Esophagus mucosa (tissue), 1 donor: ENCODE results near the gene DGCR2. TPM values are rescaled to one million over a fixed set of nuclear protein-coding genes. Genes with fewer than 3 reads are reported as not detected.
A peak's percentile ranks its signal among the peaks of the same experiment; 100 is the strongest.
"Not testable (repeated sequence)": the region's sequence is repeated elsewhere in the genome, so short reads cannot be mapped to it uniquely, and the experiment has no call there.

Experiments
- ATAC-seq: fragments of 200-7000 bp; cut with Tn5 transposase; one replicate; pipeline ENCODE4 v1.9.1; 2020
- total RNA-seq: library from RNA; stranded (reverse); gene quantifications from one replicate; pipeline ENCODE4 v1.2.4, GENCODE V29; 2023
- donor health status: DM: yes; HTN: yes; CAD: no.

The DGCR2 gene
- total RNA-seq, 1 donor from 2014 or later: 46.6 TPM

DNA sequence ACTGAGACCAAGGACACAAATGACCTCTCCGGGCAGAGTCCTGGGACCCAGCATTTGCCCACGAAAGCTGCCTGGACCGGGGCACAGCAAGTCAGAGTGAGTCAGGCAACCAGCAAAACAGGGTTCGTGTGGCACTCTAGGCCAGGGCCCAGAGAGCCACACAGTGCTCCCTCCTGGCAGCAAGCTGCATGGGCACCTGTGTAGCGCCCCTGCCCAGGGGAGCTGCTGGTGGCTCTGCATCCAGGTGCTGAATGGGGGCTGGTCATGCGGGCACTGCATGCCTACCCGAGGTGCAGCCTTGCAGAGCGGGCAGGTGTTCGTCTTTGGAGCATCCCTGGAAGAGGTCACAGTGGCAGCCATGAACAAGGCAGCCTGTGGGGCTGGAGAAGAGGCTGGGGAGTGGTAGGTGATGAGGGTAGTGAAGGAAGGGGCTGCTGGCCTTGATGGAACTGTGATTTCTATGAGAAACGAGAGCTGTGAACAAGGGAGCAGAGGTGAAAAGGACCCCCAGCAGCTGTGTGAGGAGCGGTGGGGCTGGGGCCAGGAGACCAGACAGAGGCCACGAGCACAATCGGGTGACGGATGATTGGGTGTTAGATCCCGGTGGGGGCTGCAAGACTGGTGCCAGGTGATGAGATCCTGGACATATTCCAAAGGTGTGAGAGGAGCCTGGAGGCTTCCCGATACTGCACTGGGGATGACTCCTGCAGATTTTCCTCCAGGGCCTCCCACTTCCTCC lies 63.3 kb downstream of the DGCR2 start:
- ATAC-seq: peak; percentile 55

GRCh38 chr22:19057999-19058491 lies 64.2 kb downstream of the DGCR2 start:
- ATAC-seq: no peak

- ATAC-seq: no peak
Observed at GRCh38 chr22:19057539-19057938, 64.7 kb downstream of the DGCR2 start.

DNA sequence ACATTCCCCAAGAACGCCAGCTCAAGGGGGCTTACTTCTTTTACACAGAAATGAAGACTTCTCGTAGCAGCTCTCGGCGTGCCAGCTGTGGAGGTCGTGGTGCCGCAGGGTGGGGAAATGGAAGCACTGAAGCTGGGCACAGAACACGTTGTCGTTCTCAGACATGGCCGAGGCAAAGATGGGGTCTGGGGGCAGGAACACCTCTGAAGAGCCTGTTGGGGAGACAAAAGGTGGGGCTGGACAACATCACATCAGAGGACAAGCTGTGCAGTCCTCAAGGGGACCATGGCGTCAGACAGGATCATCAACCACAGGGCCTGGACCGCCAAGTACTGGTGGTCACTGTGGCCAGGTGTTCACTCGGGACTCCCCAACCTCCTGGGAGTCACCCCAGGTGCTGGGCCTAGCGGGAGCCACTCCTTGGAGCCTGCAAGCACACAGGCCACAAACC lies 65.2 kb downstream of the DGCR2 start:
- ATAC-seq: no peak

DNA sequence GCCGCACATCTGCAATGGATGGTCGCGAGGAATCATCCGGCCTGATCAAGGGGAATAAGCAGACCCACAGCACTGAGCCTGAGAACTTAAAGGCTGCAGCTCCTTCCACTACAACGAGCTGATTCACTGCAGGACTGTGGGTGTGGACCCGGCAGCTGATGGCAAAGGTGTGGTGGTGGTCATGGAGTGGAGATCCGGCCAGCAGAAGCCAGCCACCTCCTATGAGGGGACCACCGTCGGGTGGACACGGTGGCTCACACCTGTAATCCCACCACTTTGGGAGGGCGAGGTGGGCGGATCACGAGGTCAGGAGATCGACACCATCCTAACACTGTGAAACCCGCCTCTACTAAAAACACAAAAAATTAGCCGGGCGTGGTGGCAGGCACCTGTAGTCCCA lies 66.4 kb downstream of the DGCR2 start:
- no peak for ATAC-seq

GRCh38 chr22:19052941-19053541 lies 69.2 kb downstream of the DGCR2 start:
- ATAC-seq: no peak

- ATAC-seq: no peak
Observed at GRCh38 chr22:19051381-19052072, 70.7 kb downstream of the DGCR2 start.

- not testable (repeated sequence) for ATAC-seq
Observed at GRCh38 chr22:19050847-19051246, 71.4 kb downstream of the DGCR2 start.

GRCh38 chr22:19050117-19050516 lies 72.1 kb downstream of the DGCR2 start:
- no peak for ATAC-seq

GRCh38 chr22:19048531-19048930 lies 73.7 kb downstream of the DGCR2 start:
- ATAC-seq: no peak

DNA sequence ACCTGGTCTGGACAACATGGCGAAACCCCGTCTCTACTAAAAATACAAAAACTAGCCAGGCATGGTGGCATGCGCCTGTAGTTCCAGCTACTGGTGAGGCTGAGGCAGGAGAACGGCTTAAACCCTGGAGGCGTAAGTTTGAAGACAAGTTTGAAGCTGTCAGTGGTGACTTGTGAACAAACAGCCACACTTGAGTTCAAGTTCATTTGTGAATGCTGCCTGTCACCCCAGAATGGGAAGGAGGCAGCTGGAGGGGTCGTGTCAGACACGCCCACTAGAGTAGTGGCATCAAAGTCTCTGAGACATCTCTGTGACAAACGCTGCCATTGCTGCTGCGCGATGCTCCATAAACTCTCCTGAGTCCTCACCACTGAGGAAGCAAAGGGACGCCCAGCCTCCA lies 74.2 kb downstream of the DGCR2 start:
- ATAC-seq: no peak

GRCh38 chr22:19046719-19047609 lies 75.2 kb downstream of the DGCR2 start:
- no peak for ATAC-seq

DNA sequence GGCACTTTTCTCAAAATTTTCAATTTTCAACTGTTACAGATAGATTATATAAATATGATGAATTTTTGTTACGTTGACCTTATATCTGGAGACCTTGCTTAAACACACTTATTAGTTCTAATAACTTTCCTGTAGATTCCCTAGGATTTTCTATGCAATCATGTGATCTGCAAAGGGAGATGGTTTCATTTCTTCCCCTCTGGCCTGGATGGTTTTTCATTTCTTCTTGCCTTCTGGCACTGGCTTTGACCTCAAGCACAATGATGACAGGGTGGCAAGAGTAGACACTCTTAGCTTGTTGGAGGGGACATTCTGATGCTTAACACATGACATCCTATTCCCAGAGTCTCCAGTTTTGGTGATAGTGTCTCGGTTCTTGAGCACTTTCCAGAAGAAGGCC lies 75.9 kb downstream of the DGCR2 start:
- ATAC-seq: no peak

DNA sequence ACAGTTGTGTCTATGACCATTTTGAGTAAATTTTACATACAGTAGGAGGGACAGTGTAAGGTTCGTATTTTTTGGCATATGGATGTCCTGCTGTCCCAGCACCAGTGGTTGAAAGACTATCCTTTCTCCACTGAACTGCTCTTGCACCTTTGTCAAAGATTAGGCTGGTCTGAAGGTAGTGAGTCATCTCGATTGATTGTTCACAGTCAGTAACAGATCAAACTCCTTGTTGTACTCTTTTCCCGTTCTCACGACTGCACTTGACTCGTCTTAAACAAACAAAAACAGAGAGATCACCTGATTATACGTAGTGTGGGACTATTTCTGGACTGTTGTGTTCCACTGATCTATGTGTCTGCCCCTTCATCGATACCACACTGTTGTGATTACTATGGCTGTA lies 77.1 kb downstream of the DGCR2 start:
- no peak for ATAC-seq

DNA sequence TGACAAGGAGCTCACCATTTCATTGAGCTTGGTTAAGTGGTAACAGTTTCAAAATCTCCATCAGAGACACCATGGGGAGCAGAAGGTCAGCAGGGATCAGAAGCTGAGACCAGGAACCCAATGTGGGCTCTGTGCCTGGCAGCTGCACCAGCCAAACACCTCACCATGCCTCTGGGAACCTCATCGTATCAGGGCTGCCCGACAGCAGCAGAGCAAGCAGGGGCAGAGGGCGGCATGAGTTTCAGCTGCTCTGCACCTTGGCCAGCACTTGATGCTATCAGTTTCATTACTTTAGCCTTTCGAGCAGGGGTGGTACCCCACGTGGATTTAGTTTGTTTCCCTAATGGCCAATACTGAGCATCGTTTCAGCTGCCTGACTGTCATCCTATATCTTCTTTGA lies 77.8 kb downstream of the DGCR2 start:
- ATAC-seq: no peak

GRCh38 chr22:19043121-19044085 lies 78.8 kb downstream of the DGCR2 start:
- no peak for ATAC-seq

- no peak for ATAC-seq
Observed at GRCh38 chr22:19042285-19043120, 79.7 kb downstream of the DGCR2 start.

DNA sequence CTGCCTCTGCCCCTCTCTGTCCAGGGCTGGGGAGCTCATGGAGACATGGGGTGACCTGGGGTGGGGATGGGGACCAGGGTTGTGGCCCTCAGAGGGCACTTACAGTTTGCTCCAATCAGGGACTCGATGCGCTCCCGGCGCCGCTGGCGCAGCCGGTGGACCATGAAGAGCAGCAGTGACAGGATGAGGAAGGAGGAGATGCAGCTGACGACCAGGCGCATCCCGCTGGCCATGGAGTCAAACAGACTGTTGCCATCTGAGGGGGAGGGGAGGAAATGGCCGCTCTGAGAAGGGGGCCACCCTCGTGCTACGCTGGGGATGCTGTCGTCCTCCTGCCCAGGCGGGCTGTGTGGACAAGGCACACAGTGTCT lies 80.5 kb downstream of the DGCR2 start:
- no peak for ATAC-seq

DNA sequence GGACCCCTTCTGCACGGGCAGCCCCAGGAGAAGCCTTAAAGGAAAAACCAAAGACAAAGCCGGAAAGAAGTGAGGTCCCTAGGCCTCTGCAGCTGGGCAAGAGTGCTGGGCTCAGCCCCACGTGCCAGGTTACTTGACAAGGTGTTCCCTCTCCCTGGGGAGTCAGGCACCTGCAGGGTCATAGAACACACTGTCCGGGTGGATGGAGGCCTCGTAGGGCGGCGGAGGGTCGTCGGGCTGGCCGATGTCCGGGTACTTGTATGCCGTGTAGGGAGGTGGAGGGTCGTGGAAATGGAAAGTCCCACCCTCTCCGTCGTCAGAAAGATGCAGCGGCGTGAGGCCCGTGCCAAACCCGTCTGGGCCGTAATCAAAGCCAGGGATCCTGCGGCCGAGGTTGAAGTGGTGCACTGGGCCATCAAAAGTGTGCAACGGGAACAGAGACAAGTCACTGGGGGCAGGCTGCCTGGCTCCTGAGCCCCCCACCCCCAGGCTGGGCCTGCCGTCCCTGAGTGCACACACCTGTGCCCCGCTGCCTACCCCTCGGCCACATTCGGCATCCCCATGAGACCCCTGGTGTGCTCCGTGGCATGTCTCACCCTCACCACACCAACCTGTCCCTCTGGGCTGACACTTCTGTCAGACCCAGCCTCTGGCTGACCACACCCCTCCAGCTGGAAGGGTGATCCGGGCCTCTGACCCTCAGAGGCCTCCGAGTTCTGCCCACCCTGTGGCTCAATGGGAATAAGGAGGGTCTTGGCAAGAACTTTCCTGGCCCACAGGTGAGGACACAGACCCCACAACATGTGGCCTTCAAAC lies 81.1 kb downstream of the DGCR2 start:
- no peak for ATAC-seq
